Caco-2 (cell line): ENCODE results near the gene PTTG1IP2. TPM values are rescaled to one million over a fixed set of nuclear protein-coding genes. Genes with fewer than 3 reads are reported as not detected.
A peak's percentile ranks its signal among the peaks of the same experiment; 100 is the strongest.

Source experiments
- Bru-seq: library from RNA; stranded (reverse); fragments of 400-500 nt; gene quantifications from one replicate; lab custom pipeline; 2021; lab: Mats Ljungman, UMichigan
- BruChase-seq, 2 experiments: library from RNA; stranded (reverse); fragments of 400-500 nt; gene quantifications; one replicate each; lab custom pipeline; 2021; lab: Mats Ljungman, UMichigan
- BruUV-seq: library from RNA; stranded (reverse); fragments of 400-500 nt; replicated peaks from 2 replicates; lab custom pipeline; 2021; lab: Mats Ljungman, UMichigan
- CTCF ChIA-PET: fragments of 300-600 bp; sonication (Branson Sonifier 250); formaldehyde crosslinking; loops from one replicate; lab custom pipeline; 2022; ENCODE audit warnings: antibody characterized with exemption; lab: Charles Lee
- POLR2A ChIA-PET: fragments of 300-600 bp; sonication (Branson Sonifier 250); formaldehyde crosslinking; loops from one replicate; lab custom pipeline; 2022; ENCODE audit warnings: antibody characterized with exemption; lab: Charles Lee
- DNase-seq, 2 experiments: peaks; one replicate each; pipeline versions ENCODE4 v3.0.0 to v3.0.0-alpha.2; 2020 to 2022
- H3K27me3 ChIP-seq: replicated peaks from 2 replicates; pipeline ENCODE4 v1.6.0; 2011; ENCODE audit warnings: low read length; ENCODE audit not compliant: control insufficient read depth, insufficient read depth
- H3K36me3 ChIP-seq: 2 replicates; pipeline ENCODE4 v1.5.1; 2011; ENCODE audit warnings: low read length; ENCODE audit not compliant: control insufficient read depth, insufficient read depth
- H3K4me1 ChIP-seq: fragments of 250-450 bp; sonication (Bioruptor Pico); 2 replicates; pipeline ENCODE4 v1.5.1; 2020; ENCODE audit warnings: mild to moderate bottlenecking
- H3K4me3 ChIP-seq: 2 replicates; pipeline ENCODE4 v1.5.1; 2011; ENCODE audit warnings: low read depth, mild to moderate bottlenecking, control low read depth, low read length
- H3K9me3 ChIP-seq: fragments of 250-450 bp; sonication (Bioruptor Pico); 2 replicates; pipeline ENCODE4 v1.5.1; 2020; ENCODE audit warnings: mild to moderate bottlenecking, moderate library complexity
- H3K27ac Mint-ChIP-seq: one replicate; pipeline ENCODE4 v1.8.0; 2022; ENCODE audit warnings: mixed read lengths; ENCODE audit not compliant: unreplicated experiment
- H3K27me3 Mint-ChIP-seq: one replicate; pipeline ENCODE4 v1.8.0; 2022; ENCODE audit warnings: mixed read lengths; ENCODE audit not compliant: insufficient read depth, unreplicated experiment
- H3K36me3 Mint-ChIP-seq: one replicate; pipeline ENCODE4 v1.8.0; 2022; ENCODE audit warnings: mild to moderate bottlenecking, mixed read lengths; ENCODE audit not compliant: insufficient read depth, unreplicated experiment
- H3K4me1 Mint-ChIP-seq: one replicate; pipeline ENCODE4 v1.8.0; 2022; ENCODE audit warnings: low read depth, mixed read lengths; ENCODE audit not compliant: unreplicated experiment
- H3K4me3 Mint-ChIP-seq: one replicate; pipeline ENCODE4 v1.8.0; 2022; ENCODE audit warnings: mild to moderate bottlenecking, moderate library complexity, mixed read lengths; ENCODE audit not compliant: unreplicated experiment
- H3K9me3 Mint-ChIP-seq: one replicate; pipeline ENCODE4 v1.8.0; 2022; ENCODE audit warnings: mixed read lengths; ENCODE audit not compliant: unreplicated experiment
- CTCF ChIP-seq, 2 experiments: fragments of 200-600 bp in 1 of 2; IDR thresholded peaks; 1 replicate in 1 of 2; 2 replicates in 1 of 2; pipeline versions ENCODE4 v1.5.1 to v1.8.0; 2011 to 2022; ENCODE audit warnings: antibody characterized with exemption in 1 of 2, control low read depth in 1 of 2, inconsistent platforms in 1 of 2, low read depth in 1 of 2, low read length in 1 of 2, mild to moderate bottlenecking in 1 of 2, moderate library complexity in 1 of 2; ENCODE audit not compliant: insufficient read depth in 1 of 2, severe bottlenecking in 1 of 2, unreplicated experiment in 1 of 2
- intact Hi-C: fragments of 100-400 bp; cut with micrococcal nuclease; formaldehyde crosslinking; loops from one replicate; pipeline ENCODE4 v1.10.0; 2022; ENCODE audit not compliant: unreplicated experiment
- long read RNA-seq: library from polyadenylated mRNA; stranded (forward); transcript quantifications from one replicate; pipeline ENCODE4 v2.0.0, GENCODE V29; 2022
- total RNA-seq: library from RNA; stranded (reverse); gene quantifications from 2 replicates; pipeline ENCODE4 v1.2.3, GENCODE V29; 2022

The PTTG1IP2 gene
- total RNA-seq, result not detected in 2 replicates
- not detected for Bru-seq, nascent RNA
- not detected for BruChase-seq, experiment 1, labeled RNA remaining after a 2-hour chase
- percentile 14 among the genes with signal in this experiment for BruChase-seq, experiment 2, labeled RNA remaining after a 6-hour chase
- long read RNA-seq, result 0 reads

GRCh38 chr7:90469554-90469953 is at the start of gene PTTG1IP2:
PTTG1IP2 (plus strand) TSS chr7:90469639; CDS start chr7:90469787, 148 bp downstream.
- no peaks in the 10 kb centered on the region for H3K36me3 Mint-ChIP-seq
- TF ChIP-seq CTCF (IDR thresholded peaks at IDR 0.05; ENCODE audit: insufficient read depth in 1 of 2, low read depth in 1 of 2, low read length in 1 of 2, severe bottlenecking in 1 of 2, unreplicated experiment in 1 of 2), result no peak
- Histone ChIP-seq H3K4me1 (no peaks in the 10 kb centered on the region), H3K4me3 (no peak within 1 kb of the TSS), H3K27me3 (no peaks in the 10 kb centered on the region), H3K9me3 (0 out of 2 replicates have a peak, but pooled peaks cover 7% of the 10 kb centered on the region), H3K36me3 (no peaks in the 10 kb centered on the region)
- BruUV-seq, result no TSS peak
- intact Hi-C loops, result no loop called here
- POLR2A ChIA-PET, result no interaction called here
- H3K9me3 Mint-ChIP-seq, result peaks cover 16% of the 10 kb centered on the region
- peaks cover 7% of the 10 kb centered on the region for H3K27me3 Mint-ChIP-seq
- CTCF ChIA-PET, result no interaction called here
- no peaks in the 10 kb centered on the region for H3K4me1 Mint-ChIP-seq
- H3K4me3 Mint-ChIP-seq, result no peak within 1 kb of the TSS
- DNase-seq, result no peak
- H3K27ac Mint-ChIP-seq, result no peak within 1 kb of the TSS

- Mint-ChIP-seq H3K27ac (no peak overlapping the region), H3K4me1 (no peaks in the 10 kb centered on the region), H3K36me3 (no peaks in the 10 kb centered on the region), H3K27me3 (no peaks in the 10 kb centered on the region), H3K4me3 (no peak overlapping the region), H3K9me3 (no peaks in the 10 kb centered on the region)
- DNase-seq, result no peak
- no peak for TF ChIP-seq CTCF (IDR thresholded peaks at IDR 0.05; ENCODE audit: insufficient read depth in 1 of 2, low read depth in 1 of 2, low read length in 1 of 2, severe bottlenecking in 1 of 2, unreplicated experiment in 1 of 2)
- no peaks in the 10 kb centered on the region for H3K36me3 ChIP-seq
- BruUV-seq, result no TSS peak
- CTCF ChIA-PET, result interaction anchor here (0.6 kb wide), 1 partner anchor 109 kb away, joined by 3 read pairs; no protein-coding TSS in a partner anchor
- no peak overlapping the region for H3K4me3 ChIP-seq
- no peaks in the 10 kb centered on the region for H3K4me1 ChIP-seq
- H3K9me3 ChIP-seq, result no peaks in the 10 kb centered on the region
- intact Hi-C loops, result no loop called here
- no peaks in the 10 kb centered on the region for H3K27me3 ChIP-seq
- POLR2A ChIA-PET, result no interaction called here
Measured at GRCh38 chr7:90421651-90422050, 47.8 kb upstream of the PTTG1IP2 start.

GRCh38 chr7:90424720-90425119 is 44.7 kb upstream of the PTTG1IP2 start:
- no peak for DNase-seq
- no peaks in the 10 kb centered on the region for H3K36me3 Mint-ChIP-seq
- CTCF ChIA-PET, result no interaction called here
- H3K9me3 ChIP-seq, result no peaks in the 10 kb centered on the region
- intact Hi-C loops, result loop anchor here (5.0 kb wide), 1 partner anchor 162 kb away; no protein-coding TSS in a partner anchor
- peaks cover 9% of the 10 kb centered on the region for H3K9me3 Mint-ChIP-seq
- H3K36me3 ChIP-seq, result no peaks in the 10 kb centered on the region
- no TSS peak for BruUV-seq
- H3K27me3 ChIP-seq, result no peaks in the 10 kb centered on the region
- H3K4me1 ChIP-seq, result no peaks in the 10 kb centered on the region
- no peaks in the 10 kb centered on the region for H3K27me3 Mint-ChIP-seq
- H3K4me1 Mint-ChIP-seq, result no peaks in the 10 kb centered on the region
- POLR2A ChIA-PET, result no interaction called here
- no peak overlapping the region for H3K4me3 ChIP-seq
- H3K4me3 Mint-ChIP-seq, result no peak overlapping the region
- TF ChIP-seq CTCF (IDR thresholded peaks at IDR 0.05; ENCODE audit: insufficient read depth in 1 of 2, low read depth in 1 of 2, low read length in 1 of 2, severe bottlenecking in 1 of 2, unreplicated experiment in 1 of 2), result no peak
- no peak overlapping the region for H3K27ac Mint-ChIP-seq
